GM12801 (cell line): ENCODE results near the gene BABAM2.

ENCODE experiments used
- CTCF ChIP-seq: IDR thresholded peaks from one replicate; pipeline ENCODE4 v1.5.1; 2011; ENCODE audit warnings: control low read depth; ENCODE audit not compliant: insufficient read length; ENCODE audit errors: extremely low read depth

Gene BABAM2

GRCh38 chr2:27963472-27963871 is 72.9 kb downstream of the BABAM2 start:
- TF ChIP-seq CTCF = no peak

- no peak for TF ChIP-seq CTCF
These were observed 73.5 kb downstream of the BABAM2 start for GRCh38 chr2:27964067-27964466.

- TF ChIP-seq CTCF = no peak
These were observed 75.3 kb downstream of the BABAM2 start for GRCh38 chr2:27965841-27966240.

- no peak for TF ChIP-seq CTCF
These were observed 75.9 kb downstream of the BABAM2 start for GRCh38 chr2:27966466-27966865.

GRCh38 chr2:27967076-27967475 is 76.5 kb downstream of the BABAM2 start:
- no peak for TF ChIP-seq CTCF

- no peak for TF ChIP-seq CTCF
These were observed 81.8 kb downstream of the BABAM2 start for GRCh38 chr2:27972311-27972710.

GRCh38 chr2:27973592-27973991 is 83.1 kb downstream of the BABAM2 start:
- no peak for TF ChIP-seq CTCF

- TF ChIP-seq CTCF = no peak
These were observed 85.8 kb downstream of the BABAM2 start for GRCh38 chr2:27976308-27976707.
